A549 (cell line): ENCODE results near the gene ITM2B. TPM values are rescaled to one million over a fixed set of nuclear protein-coding genes. Genes with fewer than 3 reads are reported as not detected.

Source experiments
- ATAC-seq, 2 experiments: fragments of 200-7000 bp in 1 of 2; fragments of >200 bp in 1 of 2; cut with Nextera tagmentation in 1 of 2; cut with Tn5 transposase in 1 of 2; 3 replicates each; pipeline versions ENCODE4 v1.8.0 to v1.9.1; 2018 to 2020; ENCODE audit warnings: mild to moderate bottlenecking in 1 of 2, moderate library complexity in 1 of 2
- CTCF ChIA-PET: fragments of 300-600 bp; sonication (Branson Sonifier 250); formaldehyde crosslinking; extraction: SDS; loops from one replicate; lab custom pipeline; 2021; ENCODE audit warnings: antibody characterized with exemption, inconsistent platforms; lab: Yijun Ruan, JAX
- POLR2A ChIA-PET: fragments of 350-600 bp; formaldehyde crosslinking; extraction: SDS; loops from one replicate; lab custom pipeline; 2021; ENCODE audit warnings: antibody characterized with exemption, inconsistent platforms; lab: Yijun Ruan, JAX
- DNase-seq, 2 experiments: peaks; one replicate each; pipeline versions ENCODE4 v3.0.0 to v3.0.0-alpha.2; 2011 to 2016; ENCODE audit warnings: low read depth in 1 of 2, low spot score in 1 of 2
- FAIRE-seq: peaks from 2 replicates; lab custom pipeline; 2011; peaks lifted over from hg19 to GRCh38; lab: Jason Lieb, UNC
- H3K27ac ChIP-seq, 2 experiments: fragments of >200 bp; sonication (Bioruptor Twin); formaldehyde crosslinking; 3 replicates each; pipeline ENCODE4 v1.5.1; 2016 to 2017
- H3K4me1 ChIP-seq: fragments of >200 bp; sonication (Bioruptor Twin); formaldehyde crosslinking; 3 replicates; pipeline ENCODE4 v1.6.1; 2016
- H3K4me2 ChIP-seq: fragments of >200 bp; sonication (Bioruptor Twin); formaldehyde crosslinking; 3 replicates; pipeline ENCODE4 v1.6.1; 2016
- H3K4me3 ChIP-seq: fragments of >200 bp; sonication (Bioruptor Twin); formaldehyde crosslinking; 3 replicates; pipeline ENCODE4 v1.5.1; 2016
- H3K9me3 ChIP-seq: fragments of >200 bp; sonication (Bioruptor Twin); formaldehyde crosslinking; 3 replicates; pipeline ENCODE4 v1.6.1; 2016
- CBX8 ChIP-seq: fragments of 200-600 bp; sonication (generic); IDR thresholded peaks from 2 replicates; pipeline ENCODE4 v1.6.1; 2016
- CHD4 ChIP-seq: fragments of 200-600 bp; sonication (generic); IDR thresholded peaks from 2 replicates; pipeline ENCODE4 v1.6.1; 2016; ENCODE audit warnings: antibody characterized with exemption, mild to moderate bottlenecking, borderline replicate concordance
- FOSL2 ChIP-seq, 2 experiments: fragments of 450-650 bp in 1 of 2; fragments of >200 bp in 1 of 2; sonication (Bioruptor Twin) in 1 of 2; formaldehyde crosslinking; IDR thresholded peaks; 2 replicates each; pipeline versions ENCODE4 v1.5.0 to v1.6.1; 2016 to 2020; ENCODE audit warnings: mild to moderate bottlenecking in 1 of 2, moderate library complexity in 1 of 2
- FOXS1 ChIP-seq: fragments of 250-450 bp; sonication (Bioruptor Pico); IDR thresholded peaks from 2 replicates; pipeline ENCODE4 v1.5.0; 2020; ENCODE audit warnings: mild to moderate bottlenecking, moderate library complexity
- HES2 ChIP-seq: fragments of >200 bp; sonication (Bioruptor Twin); formaldehyde crosslinking; IDR thresholded peaks from 2 replicates; pipeline ENCODE4 v1.6.1; 2016
- HMGXB4 ChIP-seq: fragments of 250-450 bp; sonication (Bioruptor Pico); IDR thresholded peaks from 2 replicates; pipeline ENCODE4 v1.5.0; 2021; ENCODE audit warnings: mild to moderate bottlenecking, moderate library complexity, borderline replicate concordance
- HOXA7 ChIP-seq: fragments of 250-450 bp; sonication (Bioruptor Pico); IDR thresholded peaks from 2 replicates; pipeline ENCODE4 v1.5.0; 2020; ENCODE audit warnings: mild to moderate bottlenecking, moderate library complexity
- HOXB13 ChIP-seq: fragments of 250-450 bp; sonication (Bioruptor Pico); IDR thresholded peaks from 2 replicates; pipeline ENCODE4 v1.5.0; 2020; ENCODE audit warnings: low read depth, mild to moderate bottlenecking, moderate library complexity
- JUN ChIP-seq, 2 experiments: fragments of >200 bp; sonication (Bioruptor Twin); formaldehyde crosslinking; IDR thresholded peaks; 2 replicates in 1 of 2; 3 replicates in 1 of 2; pipeline ENCODE4 v1.6.1; 2016 to 2017
- MAFK ChIP-seq: fragments of 450-650 bp; IDR thresholded peaks from 2 replicates; pipeline ENCODE4 v1.6.1; 2014; ENCODE audit not compliant: partially characterized antibody
- MAX ChIP-seq: IDR thresholded peaks from 2 replicates; pipeline ENCODE4 v1.6.1; 2012
- MAZ ChIP-seq: fragments of 150-350 bp; IDR thresholded peaks from 2 replicates; pipeline ENCODE4 v1.6.1; 2014; ENCODE audit warnings: antibody characterized with exemption, low read depth, low read length, borderline replicate concordance
- POLR2A ChIP-seq: IDR thresholded peaks from 2 replicates; pipeline ENCODE4 v1.6.1; 2012; ENCODE audit warnings: mild to moderate bottlenecking, low read length
- POLR2AphosphoS2 ChIP-seq: conservative IDR thresholded peaks from 2 replicates; pipeline ENCODE4 v1.6.1; 2012; ENCODE audit warnings: low read length, improper control_type of control experiment, inconsistent platforms
- RNF2 ChIP-seq: fragments of 200-600 bp; sonication (generic); IDR thresholded peaks from 2 replicates; pipeline ENCODE4 v1.6.1; 2016; ENCODE audit warnings: low read depth, mild to moderate bottlenecking, antibody characterized with exemption, moderate library complexity, borderline replicate concordance
- SMC3 ChIP-seq: fragments of >200 bp; sonication (Bioruptor Twin); formaldehyde crosslinking; IDR thresholded peaks from 3 replicates; pipeline ENCODE4 v1.6.1; 2018; ENCODE audit warnings: inconsistent platforms
- SREBF2 ChIP-seq: fragments of 450-650 bp; IDR thresholded peaks from 2 replicates; pipeline ENCODE4 v1.6.1; 2014; ENCODE audit warnings: mild to moderate bottlenecking, moderate library complexity
- TFCP2L1 ChIP-seq: fragments of 250-450 bp; sonication (Bioruptor Pico); IDR thresholded peaks from 2 replicates; pipeline ENCODE4 v1.5.0; 2021; ENCODE audit warnings: mild to moderate bottlenecking
- TP53 ChIP-seq: fragments of 250-450 bp; sonication (Bioruptor Pico); IDR thresholded peaks from 2 replicates; pipeline ENCODE4 v1.5.0; 2021; ENCODE audit warnings: mild to moderate bottlenecking, moderate library complexity
- WGBS: methylation state at CpG from one replicate; pipeline ENCODE4 v1.1.6; 2017; ENCODE audit errors: missing lambda C conversion rate; 5-methylcytosine and 5-hydroxymethylcytosine counted together
- polyA plus RNA-seq, 4 experiments: library from polyadenylated mRNA; depleted of rRNA in 3 of 4; stranded (reverse); fragments of >200 nt; fragmentation: RNase III in 1 of 4; extraction: RNeasy Plus Mini Kit Qiagen cat#74134 plus additional on column Dnase treatment in 1 of 4; gene quantifications; 2 replicates in 3 of 4; 3 replicates in 1 of 4; pipeline ENCODE4 v1.2.3, GENCODE V29; 2011 to 2017
- TF ChIP-seq, protein P1 (sequence below): fragments of 200-600 bp; sonication (generic); IDR thresholded peaks from 2 replicates; pipeline ENCODE4 v1.6.1; 2016; ENCODE audit warnings: antibody characterized with exemption, mild to moderate bottlenecking, moderate library complexity
- TF ChIP-seq, protein P2 (sequence below): fragments of >200 bp; sonication (Bioruptor Twin); formaldehyde crosslinking; IDR thresholded peaks from 3 replicates; pipeline ENCODE4 v1.5.1; 2016
- TF ChIP-seq, protein P3 (sequence below): fragments of 250-450 bp; sonication (Bioruptor Pico); IDR thresholded peaks from 2 replicates; pipeline ENCODE4 v1.5.0; 2020; ENCODE audit warnings: low read depth, mild to moderate bottlenecking, moderate library complexity

The ITM2B gene
- polyA plus RNA-seq, 2 of the 4 experiments (the other 2 are of a cell fraction) = 116 to 226 TPM

DNA sequence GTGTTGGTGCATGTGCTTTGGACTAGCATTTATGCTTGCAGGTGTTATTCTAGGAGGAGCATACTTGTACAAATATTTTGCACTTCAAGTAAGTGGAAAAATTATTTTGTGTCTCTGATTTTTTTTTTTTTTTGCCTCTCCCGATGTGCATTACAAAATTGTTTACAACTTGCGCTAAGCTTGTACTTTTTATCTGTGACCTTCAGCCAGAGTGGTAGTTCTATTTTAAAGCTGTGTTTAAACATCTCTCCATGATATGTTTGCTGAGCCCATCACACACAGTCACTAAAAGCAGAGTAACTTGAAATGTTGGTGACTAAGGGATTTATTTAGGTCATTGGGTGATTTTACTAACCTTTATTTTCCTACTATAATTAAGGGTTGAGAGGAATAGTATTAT lies 20.8 kb downstream of the ITM2B start (continued):
- TF ChIP-seq HOXB13 (CRISPR knock-in tag) = no peak
- no peak for TF ChIP-seq MAX
- no peak for TF ChIP-seq TFCP2L1 (CRISPR knock-in tag)
- no peak for TF ChIP-seq SREBF2

GRCh38 chr13:48255090-48255489 lies 22.1 kb downstream of the ITM2B start:
- 98% methylated on average over 12 of the region's 13 CpGs for WGBS
- Histone ChIP-seq H3K4me3 (no peak overlapping the region), H3K27ac (no peak overlapping the region), H3K4me2 (no peak overlapping the region), H3K4me1 (peaks cover 11% of the 10 kb centered on the region; the same call in 2 of the 3 replicates), H3K9me3 (no peaks in the 10 kb centered on the region)
- ChIA-PET POLR2A (interaction anchor here (0.7 kb wide), 2 partner anchors 22 to 44 kb away, joined by 3 to 4 read pairs; partner anchors contain the start of gene ITM2B), CTCF (no interaction called here)
- DNase-seq (no peak), FAIRE-seq (no peak), ATAC-seq (no peak)
- TF ChIP-seq HOXB13 (CRISPR knock-in tag) = no peak
- TF ChIP-seq, protein P1, sequence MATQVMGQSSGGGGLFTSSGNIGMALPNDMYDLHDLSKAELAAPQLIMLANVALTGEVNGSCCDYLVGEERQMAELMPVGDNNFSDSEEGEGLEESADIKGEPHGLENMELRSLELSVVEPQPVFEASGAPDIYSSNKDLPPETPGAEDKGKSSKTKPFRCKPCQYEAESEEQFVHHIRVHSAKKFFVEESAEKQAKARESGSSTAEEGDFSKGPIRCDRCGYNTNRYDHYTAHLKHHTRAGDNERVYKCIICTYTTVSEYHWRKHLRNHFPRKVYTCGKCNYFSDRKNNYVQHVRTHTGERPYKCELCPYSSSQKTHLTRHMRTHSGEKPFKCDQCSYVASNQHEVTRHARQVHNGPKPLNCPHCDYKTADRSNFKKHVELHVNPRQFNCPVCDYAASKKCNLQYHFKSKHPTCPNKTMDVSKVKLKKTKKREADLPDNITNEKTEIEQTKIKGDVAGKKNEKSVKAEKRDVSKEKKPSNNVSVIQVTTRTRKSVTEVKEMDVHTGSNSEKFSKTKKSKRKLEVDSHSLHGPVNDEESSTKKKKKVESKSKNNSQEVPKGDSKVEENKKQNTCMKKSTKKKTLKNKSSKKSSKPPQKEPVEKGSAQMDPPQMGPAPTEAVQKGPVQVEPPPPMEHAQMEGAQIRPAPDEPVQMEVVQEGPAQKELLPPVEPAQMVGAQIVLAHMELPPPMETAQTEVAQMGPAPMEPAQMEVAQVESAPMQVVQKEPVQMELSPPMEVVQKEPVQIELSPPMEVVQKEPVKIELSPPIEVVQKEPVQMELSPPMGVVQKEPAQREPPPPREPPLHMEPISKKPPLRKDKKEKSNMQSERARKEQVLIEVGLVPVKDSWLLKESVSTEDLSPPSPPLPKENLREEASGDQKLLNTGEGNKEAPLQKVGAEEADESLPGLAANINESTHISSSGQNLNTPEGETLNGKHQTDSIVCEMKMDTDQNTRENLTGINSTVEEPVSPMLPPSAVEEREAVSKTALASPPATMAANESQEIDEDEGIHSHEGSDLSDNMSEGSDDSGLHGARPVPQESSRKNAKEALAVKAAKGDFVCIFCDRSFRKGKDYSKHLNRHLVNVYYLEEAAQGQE = no peak
- no peak for TF ChIP-seq MAZ
- TF ChIP-seq, protein P2, sequence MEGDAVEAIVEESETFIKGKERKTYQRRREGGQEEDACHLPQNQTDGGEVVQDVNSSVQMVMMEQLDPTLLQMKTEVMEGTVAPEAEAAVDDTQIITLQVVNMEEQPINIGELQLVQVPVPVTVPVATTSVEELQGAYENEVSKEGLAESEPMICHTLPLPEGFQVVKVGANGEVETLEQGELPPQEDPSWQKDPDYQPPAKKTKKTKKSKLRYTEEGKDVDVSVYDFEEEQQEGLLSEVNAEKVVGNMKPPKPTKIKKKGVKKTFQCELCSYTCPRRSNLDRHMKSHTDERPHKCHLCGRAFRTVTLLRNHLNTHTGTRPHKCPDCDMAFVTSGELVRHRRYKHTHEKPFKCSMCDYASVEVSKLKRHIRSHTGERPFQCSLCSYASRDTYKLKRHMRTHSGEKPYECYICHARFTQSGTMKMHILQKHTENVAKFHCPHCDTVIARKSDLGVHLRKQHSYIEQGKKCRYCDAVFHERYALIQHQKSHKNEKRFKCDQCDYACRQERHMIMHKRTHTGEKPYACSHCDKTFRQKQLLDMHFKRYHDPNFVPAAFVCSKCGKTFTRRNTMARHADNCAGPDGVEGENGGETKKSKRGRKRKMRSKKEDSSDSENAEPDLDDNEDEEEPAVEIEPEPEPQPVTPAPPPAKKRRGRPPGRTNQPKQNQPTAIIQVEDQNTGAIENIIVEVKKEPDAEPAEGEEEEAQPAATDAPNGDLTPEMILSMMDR = no peak

GRCh38 chr13:48255954-48256353 lies 22.9 kb downstream of the ITM2B start:
- no peak for ATAC-seq
- Histone ChIP-seq H3K27ac (no peak overlapping the region), H3K4me1 (peaks cover 11% of the 10 kb centered on the region; the same call in 2 of the 3 replicates), H3K9me3 (no peaks in the 10 kb centered on the region), H3K4me3 (no peak overlapping the region), H3K4me2 (no peak overlapping the region)
- POLR2A ChIA-PET = no interaction called here
- no peak for TF ChIP-seq JUN (IDR thresholded peaks at IDR 0.05)
- no peak for TF ChIP-seq RNF2
- TF ChIP-seq TP53 (CRISPR knock-in tag) = no peak
- TF ChIP-seq FOXS1 (CRISPR knock-in tag) = no peak
- TF ChIP-seq CHD4 = no peak
- TF ChIP-seq, protein P3, sequence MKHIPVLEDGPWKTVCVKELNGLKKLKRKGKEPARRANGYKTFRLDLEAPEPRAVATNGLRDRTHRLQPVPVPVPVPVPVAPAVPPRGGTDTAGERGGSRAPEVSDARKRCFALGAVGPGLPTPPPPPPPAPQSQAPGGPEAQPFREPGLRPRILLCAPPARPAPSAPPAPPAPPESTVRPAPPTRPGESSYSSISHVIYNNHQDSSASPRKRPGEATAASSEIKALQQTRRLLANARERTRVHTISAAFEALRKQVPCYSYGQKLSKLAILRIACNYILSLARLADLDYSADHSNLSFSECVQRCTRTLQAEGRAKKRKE = no peak
- no peak for TF ChIP-seq POLR2A
- TF ChIP-seq FOSL2 (IDR thresholded peaks at IDR 0.05) = no peak
- no peak for TF ChIP-seq FOSL2 (CRISPR knock-in tag; IDR thresholded peaks at IDR 0.05)
- FAIRE-seq = no peak
- 42% methylated on average over 1 of the region's 1 CpG for WGBS
- CTCF ChIA-PET = no interaction called here
- DNase-seq = no peak

DNA sequence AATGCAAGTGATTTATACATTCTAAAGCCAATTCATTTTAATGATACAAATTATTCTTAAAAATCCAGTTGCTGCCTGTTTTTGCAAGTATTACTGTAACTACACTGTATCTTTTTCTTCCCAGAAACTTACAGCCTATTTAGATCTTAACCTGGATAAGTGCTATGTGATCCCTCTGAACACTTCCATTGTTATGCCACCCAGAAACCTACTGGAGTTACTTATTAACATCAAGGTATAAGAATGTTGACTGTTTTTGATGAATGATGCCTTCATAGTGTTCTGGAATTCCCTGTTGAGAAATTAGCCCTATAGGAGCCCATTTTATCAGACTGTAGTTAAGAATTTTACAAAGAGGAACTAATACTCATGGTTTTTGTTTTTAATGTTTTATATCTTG lies 25.0 kb downstream of the ITM2B start:
- peak in 1 of 2 experiments; percentile 53; a peak in 2 of 6 replicates for ATAC-seq
- peak; percentile 4 to 6 for DNase-seq
- POLR2A ChIA-PET = no interaction called here
- TF ChIP-seq JUN (IDR thresholded peaks at IDR 0.05) = no peak
- TF ChIP-seq HMGXB4 (CRISPR knock-in tag) = no peak
- TF ChIP-seq, protein P3 = no peak
- no peak for TF ChIP-seq POLR2AphosphoS2
- TF ChIP-seq MAFK = no peak
- no peak for TF ChIP-seq RNF2
- TF ChIP-seq SMC3 = no peak
- no peak for TF ChIP-seq HOXA7 (CRISPR knock-in tag)
- no peak for TF ChIP-seq FOSL2 (IDR thresholded peaks at IDR 0.05)
- TF ChIP-seq FOSL2 (CRISPR knock-in tag; IDR thresholded peaks at IDR 0.05) = no peak
- TF ChIP-seq POLR2A = no peak
- TF ChIP-seq CBX8 = no peak
- TF ChIP-seq HES2 = no peak

More for the DNA sequence above, 25.0 kb downstream of the ITM2B start:
- Histone ChIP-seq H3K27ac (no peak overlapping the region), H3K4me2 (peak overlapping the region; percentile 38), H3K9me3 (no peaks in the 10 kb centered on the region), H3K4me1 (peaks cover 11% of the 10 kb centered on the region; the same call in 2 of the 3 replicates), H3K4me3 (no peak overlapping the region)
- CTCF ChIA-PET = no interaction called here
- no peak for FAIRE-seq
